ENCODE measurements around the gene JMJD8. TPM values are rescaled to one million over a fixed set of nuclear protein-coding genes. Genes with fewer than 3 reads are reported as not detected.
"Not testable (repeated sequence)": the region's sequence is repeated elsewhere in the genome, so short reads cannot be mapped to it uniquely, and the experiment has no call there.

The JMJD8 gene
- total RNA-seq, 1 donor from 2014 or later: 46.1 TPM

DNA sequence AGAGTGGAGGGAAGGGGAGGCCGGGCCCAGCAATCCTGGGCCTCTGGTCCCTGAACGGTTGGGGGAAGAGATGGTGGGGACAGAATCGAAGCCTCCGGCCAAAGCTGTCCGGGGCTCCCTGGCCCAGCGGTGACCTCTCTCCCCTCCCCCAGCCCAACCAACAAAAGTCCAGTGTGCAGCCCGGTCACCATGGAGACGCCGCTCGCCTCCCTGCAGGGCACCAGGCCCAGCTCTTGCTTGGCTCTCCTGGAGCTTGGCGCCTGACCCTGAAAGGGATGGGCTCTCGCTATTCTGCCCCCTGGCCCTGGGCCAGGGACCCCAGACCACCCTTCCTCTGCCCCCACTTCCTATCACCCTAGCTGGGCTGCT, 32.0 kb upstream of the JMJD8 start:
- TF ChIP-seq CTCF (IDR thresholded peaks at IDR 0.05; ENCODE audit: unreplicated experiment): no peak
- H3K27ac Mint-ChIP-seq: no peak overlapping the region
- H3K4me3 Mint-ChIP-seq: peak overlapping the region; percentile 56
- peaks cover 13% of the 10 kb centered on the region for H3K4me1 Mint-ChIP-seq
- no peaks in the 10 kb centered on the region for H3K9me3 Mint-ChIP-seq
- H3K27me3 Mint-ChIP-seq (ENCODE audit: low read depth): peaks cover 42% of the 10 kb centered on the region
- no peaks in the 10 kb centered on the region for H3K36me3 Mint-ChIP-seq
- DNase-seq (ENCODE audit: low spot score in 2 of 2, unreplicated experiment in 2 of 2): no peak

- peaks cover 44% of the 10 kb centered on the region for H3K27me3 Mint-ChIP-seq (ENCODE audit: low read depth)
- DNase-seq (ENCODE audit: low spot score in 2 of 2, unreplicated experiment in 2 of 2): no peak
- peaks cover 13% of the 10 kb centered on the region for H3K4me1 Mint-ChIP-seq
- no peaks in the 10 kb centered on the region for H3K36me3 Mint-ChIP-seq
- no peak for TF ChIP-seq CTCF (IDR thresholded peaks at IDR 0.05; ENCODE audit: unreplicated experiment)
- no peak overlapping the region for H3K27ac Mint-ChIP-seq
- no peaks in the 10 kb centered on the region for H3K9me3 Mint-ChIP-seq
- H3K4me3 Mint-ChIP-seq: peak overlapping the region; percentile 56
Measured at GRCh38 chr16:715477-716199, 31.5 kb upstream of the JMJD8 start.

DNA sequence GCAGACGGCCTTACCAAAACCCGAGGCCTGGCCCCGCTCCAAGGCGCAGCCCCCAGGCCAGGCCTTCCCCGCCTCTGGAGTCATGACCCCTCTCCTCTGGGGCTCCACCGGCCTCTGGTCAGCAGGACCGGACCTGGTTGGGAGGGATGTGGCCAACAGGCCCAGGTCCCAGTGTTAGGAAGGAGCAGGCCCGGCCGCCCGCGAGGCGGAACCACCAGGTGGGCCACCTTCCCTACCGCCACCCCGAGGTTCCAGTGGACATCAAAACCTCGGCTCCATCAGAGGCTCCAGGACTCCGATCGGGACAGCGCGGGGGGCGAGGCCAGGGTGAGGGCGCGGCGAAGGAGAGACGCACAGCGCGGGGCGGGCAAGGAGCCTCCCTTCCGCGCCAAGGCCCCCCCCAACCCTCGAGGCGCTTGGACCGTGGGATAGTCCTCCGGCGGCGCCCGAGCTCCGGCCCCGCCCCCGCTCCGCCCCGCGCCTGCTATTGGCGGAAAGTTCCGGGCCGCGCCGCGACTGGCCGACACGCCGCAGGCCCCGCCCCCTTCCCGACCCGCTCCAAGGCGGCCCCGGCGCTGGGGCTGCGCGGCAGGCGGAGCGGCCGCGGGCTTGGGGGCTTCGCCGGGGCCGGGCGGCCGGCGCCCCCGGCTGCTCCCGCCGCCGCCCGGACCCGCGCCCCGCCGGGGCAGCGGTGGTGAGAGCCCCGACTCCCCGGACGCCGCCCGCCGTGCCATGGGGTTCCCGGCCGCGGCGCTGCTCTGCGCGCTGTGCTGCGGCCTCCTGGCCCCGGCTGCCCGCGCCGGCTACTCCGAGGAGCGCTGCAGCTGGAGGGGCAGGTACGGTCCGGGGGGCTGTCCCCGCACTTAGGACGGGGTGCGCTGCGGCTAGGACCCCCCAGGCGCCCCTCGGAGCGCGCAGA, 30.7 kb upstream of the JMJD8 start, which contains the start of gene METRN:
Gene METRN, plus strand, starts transcription at position 561 of the 919 bp plus-strand sequence. Its CDS starts 172 bp downstream, at position 733.
- Mint-ChIP-seq H3K27ac (no peak within 1 kb of the TSS), H3K9me3 (no peaks in the 10 kb centered on the region), H3K36me3 (no peaks in the 10 kb centered on the region), H3K4me3 (peak within 1 kb of the TSS; percentile 56), H3K4me1 (peaks cover 8% of the 10 kb centered on the region), H3K27me3 (ENCODE audit: low read depth) (peaks cover 52% of the 10 kb centered on the region)
- TF ChIP-seq CTCF (IDR thresholded peaks at IDR 0.05; ENCODE audit: unreplicated experiment): no peak
- DNase-seq (ENCODE audit: low spot score in 2 of 2, unreplicated experiment in 2 of 2): peak; percentile 94 to 96

GRCh38 chr16:714079-714478, 29.9 kb upstream of the JMJD8 start:
- H3K27me3 Mint-ChIP-seq (ENCODE audit: low read depth): peaks cover 60% of the 10 kb centered on the region
- H3K4me3 Mint-ChIP-seq: no peak overlapping the region
- no peaks in the 10 kb centered on the region for H3K36me3 Mint-ChIP-seq
- peaks cover 3% of the 10 kb centered on the region for H3K4me1 Mint-ChIP-seq
- no peak for DNase-seq (ENCODE audit: low spot score in 2 of 2, unreplicated experiment in 2 of 2)
- TF ChIP-seq CTCF (IDR thresholded peaks at IDR 0.05; ENCODE audit: unreplicated experiment): no peak
- H3K27ac Mint-ChIP-seq: no peak overlapping the region
- H3K9me3 Mint-ChIP-seq: no peaks in the 10 kb centered on the region

DNA sequence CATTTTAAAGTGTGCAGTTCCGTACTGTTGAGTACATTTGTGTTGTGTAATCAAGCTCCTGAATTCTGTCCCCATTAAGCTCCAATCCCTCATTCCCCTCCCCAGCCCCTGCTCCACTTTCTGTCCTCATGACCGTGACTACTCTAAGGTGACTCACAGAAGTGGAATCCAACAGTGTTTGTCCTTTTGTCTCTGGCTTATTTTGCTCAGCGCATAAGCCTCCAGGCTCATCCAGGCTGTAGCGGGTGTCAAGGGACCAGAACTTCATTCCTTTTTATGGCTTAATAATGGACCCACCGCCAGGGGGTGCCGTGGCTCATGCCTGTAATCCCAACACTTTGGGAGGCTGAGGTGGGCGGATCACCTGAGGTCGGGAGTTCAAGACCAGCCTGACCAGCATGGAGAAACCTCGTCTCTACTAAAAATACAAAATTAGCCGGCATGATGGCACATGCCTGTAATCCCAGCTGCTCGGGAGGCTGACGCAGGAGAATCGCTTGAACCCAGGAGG, 28.7 kb upstream of the JMJD8 start:
- not testable (repeated sequence) for H3K9me3 Mint-ChIP-seq; DNase-seq (ENCODE audit: low spot score in 2 of 2, unreplicated experiment in 2 of 2); H3K4me1 Mint-ChIP-seq; H3K27ac Mint-ChIP-seq; H3K4me3 Mint-ChIP-seq; H3K36me3 Mint-ChIP-seq
- TF ChIP-seq CTCF (IDR thresholded peaks at IDR 0.05; ENCODE audit: unreplicated experiment): peak; percentile 71
- peaks cover 72% of the 10 kb centered on the region for H3K27me3 Mint-ChIP-seq (ENCODE audit: low read depth)

All from mesothelial cell of epicardium (in vitro differentiated cells).